NCI-H128 (cell line): ENCODE measurements around the gene SZRD1.

Experiments used
- DNase-seq: peaks from one replicate; lab custom pipeline; 2025; ENCODE audit not compliant: unreplicated experiment; lab: John Stamatoyannopoulos, UW

SZRD1 gene

GRCh38 chr1:16393570-16394521 is 26.8 kb downstream of the SZRD1 start:
- no peak for DNase-seq

- DNase-seq: no peak
These were observed 27.9 kb downstream of the SZRD1 start for GRCh38 chr1:16394977-16395376.

GRCh38 chr1:16396591-16396990 is 29.5 kb downstream of the SZRD1 start:
- DNase-seq: no peak

GRCh38 chr1:16397120-16397519 is 30.1 kb downstream of the SZRD1 start:
- DNase-seq: no peak

- no peak for DNase-seq
These were observed 31.4 kb downstream of the SZRD1 start for GRCh38 chr1:16398371-16398953.

- DNase-seq: no peak
These were observed 35.7 kb downstream of the SZRD1 start for GRCh38 chr1:16402742-16403141.

- DNase-seq: no peak
These were observed 38.4 kb downstream of the SZRD1 start for GRCh38 chr1:16405441-16405840.

GRCh38 chr1:16406868-16407267 is 39.8 kb downstream of the SZRD1 start:
- DNase-seq: no peak

GRCh38 chr1:16409536-16410152 is 42.6 kb downstream of the SZRD1 start:
- DNase-seq: no peak

GRCh38 chr1:16410803-16411202 is 43.8 kb downstream of the SZRD1 start:
- DNase-seq: no peak

- DNase-seq: no peak
These were observed 46.1 kb downstream of the SZRD1 start for GRCh38 chr1:16413191-16413590.

- DNase-seq: no peak
These were observed 51.9 kb downstream of the SZRD1 start for GRCh38 chr1:16418823-16419425.

GRCh38 chr1:16420424-16421118 is 53.5 kb downstream of the SZRD1 start:
- DNase-seq: no peak

GRCh38 chr1:16421201-16421600 is 54.2 kb downstream of the SZRD1 start:
- no peak for DNase-seq

- DNase-seq: no peak
These were observed 55.0 kb downstream of the SZRD1 start for GRCh38 chr1:16422041-16422440.

GRCh38 chr1:16425125-16426025 is 58.3 kb downstream of the SZRD1 start:
- no peak for DNase-seq

GRCh38 chr1:16430606-16431005 is 63.6 kb downstream of the SZRD1 start:
- DNase-seq: no peak

GRCh38 chr1:16433030-16433429 is 66.0 kb downstream of the SZRD1 start:
- no peak for DNase-seq

- DNase-seq: no peak
These were observed 67.0 kb downstream of the SZRD1 start for GRCh38 chr1:16434007-16434406.

GRCh38 chr1:16434501-16434900 is 67.5 kb downstream of the SZRD1 start:
- DNase-seq: no peak
